Eye (tissue), 1 donor: ENCODE measurements around the gene KLHL12.

Experiments
- DNase-seq: peaks from one replicate; pipeline ENCODE4 v3.0.0-alpha.2; 2015

Gene KLHL12

GRCh38 chr1:202880062-202880461 is 47.0 kb downstream of the KLHL12 start:
- no peak for DNase-seq

- no peak for DNase-seq
Measured at GRCh38 chr1:202879128-202879527, 47.9 kb downstream of the KLHL12 start.

GRCh38 chr1:202873026-202873425 is 54.0 kb downstream of the KLHL12 start:
- no peak for DNase-seq

GRCh38 chr1:202871367-202871766 is 55.7 kb downstream of the KLHL12 start:
- DNase-seq: no peak

- no peak for DNase-seq
Measured at GRCh38 chr1:202862679-202863560, 64.1 kb downstream of the KLHL12 start.

- peak; percentile 93 for DNase-seq
Measured at GRCh38 chr1:202861420-202862132, 65.5 kb downstream of the KLHL12 start.

GRCh38 chr1:202860744-202861419 is 66.2 kb downstream of the KLHL12 start:
- DNase-seq: peak; percentile 86

GRCh38 chr1:202858789-202859414 is 68.1 kb downstream of the KLHL12 start:
- DNase-seq: no peak

GRCh38 chr1:202858331-202858730 is 68.7 kb downstream of the KLHL12 start:
- DNase-seq: no peak

- no peak for DNase-seq
Measured at GRCh38 chr1:202857136-202857610, 69.9 kb downstream of the KLHL12 start.

- DNase-seq: no peak
Measured at GRCh38 chr1:202856014-202856413, 71.0 kb downstream of the KLHL12 start.

- no peak for DNase-seq
Measured at GRCh38 chr1:202854787-202855186, 72.2 kb downstream of the KLHL12 start.

- peak; percentile 58 for DNase-seq
Measured at GRCh38 chr1:202852163-202852904, 74.7 kb downstream of the KLHL12 start.

- DNase-seq: no peak
Measured at GRCh38 chr1:202850593-202851362, 76.3 kb downstream of the KLHL12 start.

- DNase-seq: no peak
Measured at GRCh38 chr1:202848191-202848542, 78.9 kb downstream of the KLHL12 start.

GRCh38 chr1:202844935-202845334 is 82.1 kb downstream of the KLHL12 start:
- no peak for DNase-seq

GRCh38 chr1:202844259-202844658 is 82.8 kb downstream of the KLHL12 start:
- no peak for DNase-seq

- peak; percentile 29 for DNase-seq
Measured at GRCh38 chr1:202843081-202843480, 84.0 kb downstream of the KLHL12 start.
